Measurements from ENCODE around the gene CHMP6.
"Not testable (repeated sequence)": the region's sequence is repeated elsewhere in the genome, so short reads cannot be mapped to it uniquely, and the experiment has no call there.

Gene CHMP6

DNA sequence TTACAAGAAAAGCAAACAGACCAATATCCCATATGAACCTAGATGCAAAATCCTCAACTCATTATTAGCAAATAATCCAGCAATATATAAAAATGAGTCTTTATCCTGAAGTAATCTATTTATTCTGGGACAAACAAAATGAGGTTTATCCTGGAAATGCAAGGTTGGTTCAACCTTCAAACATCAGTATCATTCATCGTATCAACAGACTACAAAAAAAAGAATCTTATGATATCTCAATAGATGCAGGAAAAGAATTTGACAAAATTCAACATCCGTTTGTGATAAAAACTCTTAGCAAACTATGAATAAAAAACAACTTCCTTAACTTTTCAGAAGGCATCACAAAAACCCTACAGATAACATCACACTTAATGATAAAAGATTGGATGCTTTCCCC, 24.9 kb downstream of the CHMP6 start:
- DNase-seq = no peak

DNA sequence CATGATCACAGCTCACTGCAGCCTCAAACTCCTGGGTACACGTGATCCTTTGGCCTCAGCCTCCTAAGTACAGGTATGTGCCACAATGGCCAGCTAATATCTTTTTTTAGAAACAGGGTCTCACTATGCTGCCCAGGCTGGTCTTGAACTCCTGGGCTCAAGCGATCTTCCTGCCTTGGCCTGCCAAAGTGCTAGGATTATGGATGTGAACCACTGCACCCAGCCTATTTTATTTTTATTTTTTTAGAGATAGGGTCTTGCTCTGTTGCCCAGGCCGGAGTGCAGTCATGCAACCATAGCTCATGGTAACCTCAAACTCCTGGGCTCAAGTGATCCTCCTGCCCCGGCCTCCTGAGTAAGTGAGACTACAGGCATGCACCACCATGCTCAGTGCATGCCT, 25.7 kb downstream of the CHMP6 start:
- not testable (repeated sequence) for DNase-seq

DNA sequence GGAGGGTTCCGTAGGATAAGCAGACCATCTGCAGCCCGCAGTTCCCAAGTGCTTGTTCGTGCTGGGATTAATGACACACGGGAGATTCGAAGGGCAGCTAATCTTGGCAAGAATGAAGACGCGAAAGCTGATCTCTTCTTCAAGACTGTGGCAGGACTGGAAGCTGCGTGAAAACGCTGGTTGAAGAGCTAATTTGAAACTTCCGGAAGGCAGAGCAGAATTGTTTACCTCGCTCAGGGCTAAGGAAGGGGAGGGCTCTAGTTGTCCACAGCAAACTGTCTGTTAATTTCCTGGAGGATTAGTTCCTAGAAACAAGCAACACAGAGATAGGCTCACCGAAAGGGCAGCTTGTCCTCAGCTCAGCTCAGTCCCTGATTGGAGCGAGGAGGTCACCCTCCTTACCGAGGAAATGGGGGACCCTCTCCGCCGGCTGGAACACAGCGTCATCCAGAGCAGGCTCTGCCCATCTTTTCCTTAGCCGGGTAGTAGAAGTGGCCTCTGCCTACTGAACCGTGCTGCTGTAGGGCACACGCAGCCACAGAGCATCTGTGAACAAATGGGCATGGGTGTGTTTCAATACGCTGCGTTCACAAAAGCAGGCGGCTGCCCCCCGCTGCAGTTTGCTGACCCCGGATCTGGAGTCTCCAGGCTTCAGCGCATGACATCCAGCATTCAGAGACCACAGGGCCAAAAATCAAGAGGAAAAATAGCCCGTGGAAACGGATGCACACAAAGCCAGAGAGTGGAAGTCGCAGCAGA, 26.6 kb downstream of the CHMP6 start:
- peak; percentile 100 for DNase-seq

DNA sequence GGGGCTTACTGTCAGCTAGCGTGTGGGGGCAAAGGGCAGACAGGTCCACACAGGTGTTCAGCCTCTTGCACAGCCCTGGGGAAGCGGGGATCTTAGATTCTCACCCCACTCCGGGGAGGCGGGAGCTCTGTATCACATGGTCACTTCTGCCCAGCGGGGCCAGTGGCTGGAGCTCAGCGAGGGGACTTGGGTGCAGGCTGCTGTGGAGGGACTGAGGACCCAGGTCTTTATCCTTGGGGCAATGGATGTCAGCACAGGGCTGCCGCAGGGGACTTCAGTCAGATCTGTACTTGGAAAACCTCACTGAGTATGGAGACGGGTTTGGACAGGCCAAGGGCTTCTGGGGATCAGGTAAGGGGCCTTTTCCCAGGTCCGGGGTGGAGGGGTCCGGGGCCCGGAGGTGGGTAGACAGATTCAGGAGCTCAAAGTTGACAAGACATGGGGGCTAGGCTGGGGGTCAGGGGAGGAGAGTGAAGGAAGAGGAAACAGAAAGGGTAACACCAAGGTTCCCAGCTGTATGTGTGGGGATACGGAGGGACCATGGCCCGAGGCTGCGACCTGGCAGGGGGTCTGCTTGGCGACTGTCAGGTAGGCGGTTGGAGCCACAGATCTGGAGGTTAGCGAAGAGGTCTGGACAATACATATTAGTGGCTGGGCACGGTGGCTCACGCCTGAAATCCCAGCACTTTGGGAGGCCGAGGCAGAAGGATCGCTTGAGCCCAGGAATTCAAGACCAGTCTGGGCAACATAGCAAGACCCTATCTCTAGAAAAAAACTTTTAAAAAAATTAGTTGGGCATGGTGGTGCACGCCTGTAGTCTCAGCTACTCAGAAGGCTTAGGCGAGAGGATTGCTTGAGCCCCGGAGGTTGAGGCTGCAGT, 28.2 kb downstream of the CHMP6 start:
- no peak for DNase-seq

DNA sequence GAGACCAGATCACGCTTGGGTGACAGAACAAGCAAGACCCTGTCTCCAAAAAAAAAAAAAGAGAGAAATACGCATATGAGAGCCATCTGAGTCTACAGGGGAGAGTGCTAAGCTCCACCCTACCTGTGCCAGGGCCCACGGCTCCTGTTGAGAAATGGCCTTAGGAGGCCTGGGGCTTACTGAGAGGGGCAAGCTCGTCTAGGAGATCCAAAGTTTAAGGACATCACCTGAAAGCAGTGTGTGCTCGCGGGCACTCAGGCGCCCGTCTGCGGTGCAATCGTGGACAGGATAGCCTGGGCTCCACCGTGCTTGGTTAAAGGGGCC, 28.8 kb downstream of the CHMP6 start:
- no peak for DNase-seq

DNA sequence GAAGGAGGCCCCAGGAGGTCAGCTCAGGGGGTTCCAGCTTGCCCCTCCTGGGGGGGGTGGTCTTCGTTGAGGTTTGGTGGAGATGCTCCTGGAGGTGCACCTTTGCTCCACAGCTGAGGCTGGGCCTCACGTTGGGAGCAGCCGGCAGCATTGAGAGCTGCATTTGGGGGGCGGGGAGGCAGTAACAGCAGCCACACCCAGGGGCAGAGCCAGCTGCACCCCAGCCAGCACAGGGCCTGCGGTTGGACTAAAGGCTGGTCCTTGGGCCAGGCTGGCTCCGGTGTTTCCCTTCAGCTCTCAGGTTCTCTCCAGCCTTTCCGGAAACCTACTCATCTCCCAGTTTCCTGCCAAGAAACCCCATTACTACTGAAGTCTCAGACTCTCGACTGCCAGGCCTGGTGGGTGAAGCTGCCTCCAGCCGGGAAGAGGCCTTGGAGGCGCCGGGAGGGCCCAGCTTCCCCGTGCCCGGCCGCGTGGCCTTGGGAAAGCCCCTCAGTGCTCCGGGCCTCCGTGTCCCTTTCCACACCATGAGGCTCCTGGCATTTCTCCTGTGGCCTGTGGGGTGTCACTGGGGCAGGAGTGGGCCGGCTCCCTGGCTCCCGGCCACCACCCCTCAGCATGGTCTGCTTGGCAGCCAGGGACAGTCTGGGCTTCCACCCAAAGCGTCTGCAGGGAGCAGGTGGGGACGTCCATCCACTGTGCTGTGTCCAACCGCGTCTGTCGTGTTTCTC, 29.3 kb downstream of the CHMP6 start:
- DNase-seq = no peak

DNA sequence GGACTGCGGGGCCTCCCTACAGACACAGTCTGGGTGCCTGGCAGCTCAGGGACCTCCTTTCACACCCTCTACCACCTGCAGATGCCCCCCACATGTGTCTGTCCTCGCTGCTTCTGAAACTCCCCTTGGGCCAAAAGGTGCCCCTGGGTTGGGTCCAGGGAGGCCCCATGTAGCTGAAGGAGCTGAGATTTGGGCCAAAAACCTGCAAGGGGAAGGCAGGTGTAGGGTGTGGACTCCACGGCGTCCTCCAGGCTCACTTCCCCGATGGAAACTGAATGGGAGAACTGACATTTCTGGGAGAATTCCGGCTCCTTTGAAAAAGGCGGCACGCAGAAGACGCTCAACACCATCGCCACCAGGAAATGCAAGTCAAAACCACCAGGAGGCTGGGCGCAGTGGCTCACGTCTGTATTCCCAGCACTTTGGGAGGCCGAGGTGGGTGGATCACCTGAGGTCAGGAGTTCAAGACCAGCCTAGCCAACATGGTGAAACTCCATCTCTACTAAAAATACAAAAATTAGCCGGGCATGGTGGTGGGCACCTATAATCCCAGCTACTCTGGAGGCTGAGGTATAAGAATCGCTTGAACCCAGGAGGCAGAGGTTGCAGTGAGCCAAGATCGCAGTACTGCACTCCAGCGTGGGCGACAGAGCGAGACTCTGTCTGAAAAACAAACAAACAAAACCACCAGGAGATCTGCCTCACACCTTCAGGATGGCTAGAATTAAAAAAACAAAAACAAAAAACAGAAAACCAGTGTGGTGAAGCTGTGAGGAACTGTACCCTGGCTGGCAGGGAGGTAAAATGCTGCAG, 30.1 kb downstream of the CHMP6 start:
- no peak for DNase-seq

DNA sequence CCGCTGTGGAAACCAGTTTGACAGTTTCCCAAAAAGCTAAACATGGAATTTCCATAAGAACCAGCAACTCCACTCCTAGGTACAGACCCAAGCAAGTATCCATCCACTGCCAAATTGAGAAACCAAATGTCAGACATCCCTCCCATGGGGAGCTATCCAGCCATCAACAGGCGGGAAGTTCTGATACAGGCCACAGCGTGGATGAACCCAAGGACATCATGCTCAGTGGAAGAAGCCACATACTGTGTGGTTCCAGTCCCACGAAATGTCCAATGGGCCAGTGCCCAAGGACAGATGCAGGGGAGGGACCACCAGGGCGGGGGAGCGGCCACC, 30.7 kb downstream of the CHMP6 start:
- no peak for DNase-seq

DNA sequence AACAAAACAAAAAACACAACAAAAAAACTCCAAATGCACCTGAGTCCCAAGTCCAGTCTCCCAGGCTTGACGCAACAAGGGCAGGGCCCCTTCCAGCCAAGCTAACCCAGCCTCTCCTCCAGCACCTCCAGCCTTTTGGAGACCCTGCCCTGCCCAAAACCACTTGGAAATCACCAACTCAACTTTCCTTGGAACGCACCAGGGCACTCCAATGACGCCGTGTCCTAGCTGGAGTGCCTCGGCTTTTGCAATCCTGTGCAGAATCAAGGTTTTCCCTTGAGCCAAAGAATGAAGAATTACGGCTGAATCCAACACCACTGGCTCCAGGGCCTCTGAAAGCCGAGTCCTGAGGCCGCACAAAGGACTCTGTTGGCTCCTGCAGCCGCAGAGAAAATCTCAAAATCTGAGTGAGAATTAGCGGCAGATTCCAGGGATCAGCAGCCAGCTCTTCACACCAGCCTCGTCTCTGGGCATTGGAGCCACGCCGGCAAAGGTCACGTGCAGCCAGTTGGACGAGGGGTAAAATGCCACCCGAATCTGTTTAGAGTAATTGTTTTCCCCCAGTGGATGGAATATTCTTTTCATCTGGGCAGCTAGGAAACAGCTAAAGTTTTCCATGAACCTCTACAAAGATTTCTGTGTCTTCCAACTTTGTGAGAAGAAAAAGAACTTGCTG, 33.6 kb downstream of the CHMP6 start:
- DNase-seq = no peak

DNA sequence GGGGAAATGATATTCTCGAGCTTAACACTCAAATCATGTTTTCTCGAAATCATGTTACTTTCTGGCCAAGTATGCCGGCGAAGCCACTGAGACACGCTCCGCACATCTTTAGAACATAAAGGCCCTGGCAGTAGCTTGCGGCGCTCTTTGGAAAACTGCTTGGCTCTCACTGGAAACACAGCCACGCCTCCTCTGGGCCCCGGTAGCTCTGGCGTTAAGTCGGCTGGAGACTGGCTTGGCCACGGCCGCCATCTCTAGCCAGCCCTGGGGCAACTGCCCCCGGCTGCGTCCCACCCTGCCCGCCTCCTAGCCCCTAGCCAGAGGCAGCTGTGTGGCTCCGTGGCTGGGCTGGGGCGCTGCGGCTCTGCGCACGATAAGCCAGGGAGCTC, 34.1 kb downstream of the CHMP6 start:
- no peak for DNase-seq

DNA sequence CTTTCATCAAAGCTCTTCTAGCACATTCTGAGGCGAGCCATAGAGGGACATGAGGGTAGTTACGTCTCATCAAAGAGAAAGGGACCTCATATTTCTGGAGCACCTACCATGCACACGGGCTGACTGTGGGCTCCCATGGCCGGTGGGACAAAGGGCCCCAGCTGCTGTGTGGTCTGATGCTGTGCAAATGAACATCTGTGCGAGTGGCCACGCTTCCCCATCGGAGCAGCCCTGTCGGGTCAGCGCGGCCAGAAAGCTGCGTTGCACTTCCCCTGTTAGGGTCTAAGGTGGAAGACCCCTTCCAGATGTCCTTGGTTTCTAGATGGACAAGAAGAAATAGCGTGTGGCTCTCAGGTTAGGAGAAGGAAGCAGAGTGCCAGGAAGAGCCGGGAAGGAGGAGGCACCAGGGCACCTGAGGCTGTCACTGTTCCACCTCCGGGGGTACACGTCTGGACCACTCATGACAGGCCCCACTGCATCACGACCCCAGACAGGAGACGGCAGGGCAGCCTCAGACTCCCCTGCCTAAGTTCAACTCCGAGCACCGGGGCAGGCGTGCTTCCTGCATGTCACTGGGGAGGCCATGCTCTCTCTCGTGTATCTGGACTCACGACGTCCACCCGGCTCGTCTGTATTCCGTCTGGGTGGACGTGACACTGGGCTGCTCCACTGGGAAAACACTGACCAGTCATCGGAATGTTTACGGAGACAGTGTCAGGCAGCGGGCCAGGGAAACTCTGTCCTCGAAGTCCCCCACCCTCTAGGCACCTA, 34.8 kb downstream of the CHMP6 start:
- no peak for DNase-seq

DNA sequence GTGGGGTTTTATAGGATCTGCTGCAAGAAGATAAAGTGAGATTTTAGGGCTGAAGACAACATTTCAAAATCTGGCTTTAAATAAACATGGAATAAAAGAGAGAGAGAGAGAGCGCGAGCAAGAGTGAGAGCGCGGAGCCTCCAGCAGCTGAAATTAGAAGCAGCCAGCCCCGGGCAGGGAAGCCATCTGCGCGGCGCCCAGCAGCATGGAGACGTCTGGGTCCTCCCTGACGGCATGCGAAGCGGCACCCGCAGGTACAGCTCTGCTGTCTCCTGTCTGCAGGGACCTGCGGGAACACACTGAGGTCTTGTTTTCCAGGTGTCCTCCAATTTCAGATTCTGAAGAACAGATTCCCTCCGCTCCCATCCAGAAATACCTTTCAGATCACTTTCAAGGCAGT, 35.4 kb downstream of the CHMP6 start:
- DNase-seq = no peak

DNA sequence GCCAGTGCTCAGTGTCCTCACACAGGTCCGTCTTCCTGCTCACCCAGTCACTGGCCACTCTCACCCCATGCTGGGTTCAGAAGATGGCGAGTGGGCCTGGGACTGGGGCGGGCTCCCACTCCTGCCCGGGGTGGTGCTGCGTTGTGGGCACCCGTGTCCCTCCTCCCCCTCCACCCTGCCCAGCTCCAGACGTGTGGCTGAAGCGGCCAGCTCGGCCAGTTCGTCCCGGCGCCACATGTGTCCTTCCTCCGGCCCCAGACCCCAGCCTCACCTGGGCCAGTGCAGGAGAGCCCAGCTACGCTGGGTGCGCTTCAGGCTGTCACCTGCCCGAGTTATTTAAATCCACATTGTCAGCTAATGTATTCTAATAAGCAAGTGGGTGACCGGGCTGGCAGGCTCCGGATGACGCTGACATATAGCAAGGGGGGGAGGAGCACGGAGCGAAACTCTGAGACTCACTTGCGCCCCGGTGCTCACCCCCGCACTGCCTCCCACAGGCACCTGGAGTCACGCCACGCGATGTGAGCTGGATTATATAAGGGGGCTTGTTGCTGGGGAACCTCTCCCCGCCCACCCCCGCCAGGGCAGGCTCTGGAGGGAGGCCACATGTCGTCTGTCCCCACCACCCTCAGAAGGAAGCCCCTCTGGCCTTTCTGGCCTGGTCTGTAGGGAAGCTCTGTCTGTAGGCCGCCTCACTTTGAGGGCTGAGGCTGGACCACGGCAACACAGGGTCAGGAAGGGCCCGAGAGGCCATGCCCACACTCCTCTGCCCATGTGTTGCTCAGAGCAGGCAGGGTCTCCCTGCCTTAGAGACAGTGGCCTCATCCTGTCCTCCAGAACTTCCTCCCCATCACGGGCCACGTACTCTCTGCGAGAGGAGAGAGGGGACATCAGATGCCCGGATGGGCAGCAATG, 36.2 kb downstream of the CHMP6 start:
- peak in 1 of 2 experiments; percentile 33 for DNase-seq

DNA sequence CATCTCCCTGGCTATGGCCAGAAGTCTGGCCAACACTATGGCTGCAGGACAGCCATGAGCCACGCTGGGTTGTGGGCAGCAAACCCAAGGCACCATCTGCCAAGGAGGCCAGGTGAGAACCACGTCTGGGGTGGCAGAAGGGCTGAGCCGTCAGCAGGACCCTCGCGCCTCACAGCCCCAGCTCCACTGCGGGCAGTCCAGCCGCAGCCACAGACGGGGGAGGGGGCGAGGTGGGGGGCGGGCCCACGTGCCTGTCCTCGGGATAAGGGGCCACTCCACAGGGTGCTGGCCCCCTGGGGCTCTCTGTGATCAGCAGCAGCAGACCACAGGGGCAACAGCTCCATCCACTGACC, 36.8 kb downstream of the CHMP6 start:
- DNase-seq = peak in 1 of 2 experiments; percentile 54

DNA sequence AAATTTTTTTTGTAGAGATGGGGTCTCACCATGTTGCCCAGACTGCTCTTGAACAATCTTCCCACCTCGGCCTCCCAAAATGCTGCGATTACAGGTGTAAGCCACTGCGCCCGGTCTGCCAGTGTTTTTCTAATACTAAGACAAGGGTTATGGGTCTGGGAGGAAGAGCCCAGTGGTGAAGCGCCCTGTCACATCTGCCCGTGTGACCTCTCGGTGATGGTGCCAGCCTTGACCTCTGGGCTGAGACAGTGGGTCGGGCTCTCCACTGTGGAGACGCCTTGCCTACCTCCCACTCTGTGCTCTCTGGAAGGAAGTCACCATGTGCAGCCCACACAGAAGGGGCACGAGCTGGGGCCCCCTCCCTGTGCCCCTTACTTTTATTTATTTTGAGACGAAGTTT, 38.2 kb downstream of the CHMP6 start:
- DNase-seq = no peak

DNA sequence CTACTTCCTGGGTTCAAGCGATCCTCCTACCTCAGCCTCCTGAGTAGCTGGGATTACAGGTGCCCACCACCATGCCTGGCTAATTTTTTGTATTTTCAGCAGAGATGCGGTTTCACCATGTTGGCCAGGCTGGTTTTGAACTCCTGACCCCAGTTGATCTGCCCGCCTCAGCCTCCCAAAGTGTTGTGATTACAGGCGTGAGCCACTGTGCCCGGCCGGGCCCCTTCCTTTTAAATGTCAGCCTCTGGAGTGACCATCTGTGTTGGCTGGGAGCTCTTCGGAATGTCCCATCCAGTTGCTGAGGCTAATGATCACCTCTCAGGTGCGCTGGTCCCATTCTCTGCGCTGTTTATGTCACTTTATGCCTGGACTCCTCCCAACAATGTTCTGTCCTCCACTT, 38.7 kb downstream of the CHMP6 start:
- DNase-seq = not testable (repeated sequence)

DNA sequence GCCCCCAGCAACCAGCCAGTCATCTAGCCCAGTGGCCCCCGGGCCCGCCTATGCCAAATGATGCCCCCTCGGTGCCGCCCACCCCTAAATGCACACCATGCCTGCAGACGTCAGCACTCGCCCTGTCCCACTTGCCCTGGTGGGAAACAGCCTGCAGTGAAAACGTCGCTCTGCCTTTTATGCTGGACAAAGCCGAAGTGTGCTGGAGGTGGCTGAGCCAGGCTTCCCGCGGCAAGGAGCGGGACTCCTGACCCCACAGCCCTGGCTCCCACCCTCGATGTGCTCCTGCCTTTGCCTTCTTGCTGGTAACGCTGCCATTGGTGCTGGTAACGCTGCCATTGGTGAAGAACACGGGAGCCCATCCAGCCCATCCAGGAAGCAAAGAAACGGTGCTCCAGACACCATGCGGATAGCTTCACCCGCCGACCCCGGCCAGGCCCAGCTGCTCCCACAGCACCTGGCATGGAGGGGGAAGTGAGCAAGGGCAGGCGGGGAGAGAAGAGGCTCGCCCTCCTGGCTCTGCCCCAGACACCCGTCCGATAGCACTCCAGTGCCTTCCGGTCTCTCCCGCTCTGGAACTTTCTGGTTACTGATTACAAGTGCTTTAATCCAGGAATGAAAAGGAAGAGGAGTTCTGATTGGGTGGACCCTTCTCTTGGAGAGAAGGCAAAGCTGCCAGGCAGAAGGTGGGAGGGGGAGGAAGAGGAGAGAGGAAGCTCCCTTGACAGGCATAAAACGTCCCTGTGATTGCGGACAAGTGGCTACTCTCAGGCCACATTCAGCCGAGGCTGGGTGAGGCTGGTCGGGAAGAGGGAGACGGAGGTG, 39.3 kb downstream of the CHMP6 start:
- peak; percentile 94 to 97 for DNase-seq

DNA sequence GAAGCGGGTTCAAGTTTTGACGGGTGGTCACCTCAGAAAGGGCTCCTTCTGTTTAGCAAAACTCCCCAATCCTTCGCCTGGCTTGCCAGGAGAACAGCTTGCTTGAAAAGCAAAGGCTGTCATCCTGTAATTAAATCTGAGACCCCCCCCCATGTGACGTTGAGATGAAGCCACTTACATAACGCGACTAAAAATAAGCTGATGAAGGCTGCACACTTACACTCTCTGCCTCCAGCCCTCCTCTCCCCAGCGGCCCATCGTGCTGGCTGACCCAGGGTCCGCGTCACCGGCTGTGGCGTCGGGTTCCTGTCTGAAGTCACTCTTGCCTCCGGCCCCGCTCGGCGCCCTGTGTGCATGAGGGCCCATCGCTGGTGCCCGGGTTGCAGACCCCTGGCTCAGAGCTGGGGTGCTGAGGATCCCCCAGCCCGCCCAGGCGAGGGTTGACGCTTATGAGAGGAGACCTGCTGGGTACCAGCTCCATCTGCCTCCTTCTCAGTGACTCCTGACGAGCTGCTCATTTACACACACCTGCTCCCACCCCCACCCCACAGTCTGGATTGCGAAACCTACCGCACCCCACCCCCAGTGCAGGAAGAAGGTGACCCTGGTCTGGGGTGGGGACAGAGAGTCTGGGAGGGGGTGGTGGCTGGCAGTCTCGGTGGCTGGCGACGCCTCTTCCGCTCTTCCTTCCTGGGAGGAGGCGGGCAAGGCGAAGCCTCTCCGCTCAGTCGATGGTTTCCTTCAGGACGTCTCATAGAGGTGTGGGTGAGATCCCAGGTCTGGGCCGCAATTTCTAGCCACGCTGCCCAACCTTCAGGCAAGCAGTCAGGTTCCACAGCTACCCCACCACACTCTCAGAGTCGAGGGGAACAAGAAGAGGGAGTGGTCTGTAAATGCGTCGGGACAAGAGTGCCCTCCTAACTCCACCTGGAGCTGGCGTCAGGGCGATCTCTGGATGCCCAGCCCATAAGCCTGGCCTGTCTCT, 40.2 kb downstream of the CHMP6 start:
- DNase-seq = peak; percentile 98
